ENCODE data around the gene ULK4. TPM values are rescaled to one million over a fixed set of nuclear protein-coding genes. Genes with fewer than 3 reads are reported as not detected.

The ULK4 gene
- total and polyA plus RNA-seq, 2 of the 4 experiments (the other 2 are of a cell fraction): 2.7 to 5.0 TPM

DNA sequence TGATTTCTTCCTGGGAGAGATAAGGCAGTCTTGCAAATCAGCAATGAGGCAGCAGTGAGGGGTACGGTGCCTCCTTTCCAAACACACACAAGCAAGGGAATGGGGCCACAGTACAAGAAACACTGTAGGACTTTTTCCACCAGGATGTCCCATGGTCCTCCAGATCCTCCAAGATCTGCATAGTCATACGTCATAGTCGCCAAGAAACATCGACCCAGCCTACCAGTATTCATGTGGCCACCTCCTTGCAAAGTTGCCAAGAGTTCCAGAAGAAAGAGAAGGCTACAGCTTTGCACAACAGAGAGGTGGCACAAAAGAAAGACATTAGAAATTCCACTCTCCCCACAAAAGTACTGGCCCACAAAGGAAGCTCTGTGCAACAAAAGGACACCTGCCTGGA is 504.7 kb downstream of the ULK4 start:
- Histone ChIP-seq H2BK120ac (ENCODE audit: low read depth, low read length) (no peak overlapping the region), H3K23ac (ENCODE audit: low read depth, low read length) (no peak overlapping the region), H3K9me3 (ENCODE audit: control insufficient read depth, insufficient read depth, low read length) (no peaks in the 10 kb centered on the region), H3K27ac (ENCODE audit: insufficient read depth, low read length) (no peak overlapping the region), H3K4ac (ENCODE audit: low read depth, low read length) (no peak overlapping the region), H3K9ac (ENCODE audit: low read depth, low read length) (no peak overlapping the region), H3K14ac (replicated peaks; ENCODE audit: low read depth, low read length) (no peak overlapping the region), H3K79me1 (ENCODE audit: low read depth in 1 of 2, low read length in 2 of 2) (no peaks in the 10 kb centered on the region), H2AFZ (replicated peaks; ENCODE audit: low read length, poor library complexity) (no peak overlapping the region), H3K4me3 (ENCODE audit: insufficient read depth, low read depth, low read length) (no peak overlapping the region), H2AK9ac (replicated peaks; ENCODE audit: low read depth, low read length, poor library complexity) (no peak overlapping the region), H4K8ac (ENCODE audit: low read depth in 2 of 2, low read length in 2 of 2) (no peak overlapping the region), H3K27me3 (ENCODE audit: control insufficient read depth, insufficient read depth, low read length) (no peaks in the 10 kb centered on the region), H2AK5ac (ENCODE audit: low read depth, low read length) (no peak overlapping the region), H4K20me1 (ENCODE audit: insufficient read depth, low read length) (no peaks in the 10 kb centered on the region), H4K91ac (ENCODE audit: insufficient read depth, low read depth, low read length) (no peak overlapping the region), H2BK15ac (ENCODE audit: low read depth, low read length) (no peak overlapping the region), H3K9me1 (ENCODE audit: insufficient read depth, low read length) (no peaks in the 10 kb centered on the region), H2BK5ac (ENCODE audit: low read depth, low read length, poor library complexity, severe bottlenecking) (no peak overlapping the region), H3K56ac (ENCODE audit: extremely low read depth, insufficient read depth, low read length) (no peak overlapping the region), H3K4me1 (ENCODE audit: control insufficient read depth, insufficient read depth, low read length) (no peaks in the 10 kb centered on the region), H3K4me2 (ENCODE audit: low read depth, low read length) (no peak overlapping the region), H4K5ac (ENCODE audit: low read depth, low read length) (no peak overlapping the region), H3K18ac (ENCODE audit: low read depth, low read length) (no peak overlapping the region), H3K36me3 (ENCODE audit: control insufficient read depth, insufficient read depth, low read length) (no peaks in the 10 kb centered on the region), H2BK20ac (ENCODE audit: low read depth, low read length) (no peak overlapping the region)
- no peak for TF ChIP-seq RCOR1 (IDR thresholded peaks at IDR 0.05; ENCODE audit: insufficient replicate concordance, low read length)
- TF ChIP-seq POLR2A (IDR thresholded peaks at IDR 0.05; ENCODE audit: low read depth, low read length): no peak
- TF ChIP-seq ELK1 (IDR thresholded peaks at IDR 0.05; ENCODE audit: borderline replicate concordance, low read depth, low read length): no peak
- no peak for TF ChIP-seq RAD21 (IDR thresholded peaks at IDR 0.05; ENCODE audit: low read length)
- TF ChIP-seq SMC3 (IDR thresholded peaks at IDR 0.05; ENCODE audit: low read depth, low read length): no peak
- no CpG with 5 or more reads among the region's 4 CpGs for WGBS, 2 experiments (ENCODE audit: extremely low coverage in 2 of 2, insufficient read length in 1 of 2)
- dilution Hi-C loops (cut with HindIII; ENCODE audit: low sequenced_read_pairs, unreplicated experiment) (no loop called here), intact Hi-C loops (cut with micrococcal nuclease) (no loop called here), in situ Hi-C loops (cut with MboI; ENCODE audit: low sequenced_read_pairs) (no loop called here)
- ChIA-PET POLR2A (ENCODE audit: unreplicated experiment) (no interaction called here), CTCF (no interaction called here)
- BruUV-seq (replicated peaks): no TSS peak
- ATAC-seq (ENCODE audit: low read depth): no peak
- no peak for DNase-seq
